GM23338 (cell line): ENCODE results near the gene BANF1. TPM values are rescaled to one million over a fixed set of nuclear protein-coding genes. Genes with fewer than 3 reads are reported as not detected.

ENCODE experiments used
- ATAC-seq: fragments of 200-7000 bp; cut with Tn5 transposase; 3 replicates; pipeline ENCODE4 v1.9.1; 2020
- DNase-seq: peaks from one replicate; pipeline ENCODE4 v3.0.0-alpha.2; 2015; ENCODE audit warnings: low spot score
- H2AFZ ChIP-seq: fragments of 200-600 bp; sonication (generic); 2 replicates; pipeline ENCODE4 v1.8.0; 2016; ENCODE audit warnings: antibody characterized with exemption, mild to moderate bottlenecking, moderate library complexity
- H3F3A ChIP-seq: fragments of 200-600 bp; sonication (generic); replicated peaks from 2 replicates; pipeline ENCODE4 v1.8.0; 2017; ENCODE audit warnings: antibody characterized with exemption, mixed run types, low read depth
- H3K27ac ChIP-seq: fragments of 200-600 bp; sonication (generic); 2 replicates; pipeline ENCODE4 v1.6.1; 2016; ENCODE audit warnings: low read depth
- H3K27me3 ChIP-seq: fragments of 200-600 bp; sonication (generic); 2 replicates; pipeline ENCODE4 v1.8.0; 2016; ENCODE audit warnings: mild to moderate bottlenecking, mixed run types, moderate library complexity; ENCODE audit not compliant: insufficient read depth
- H3K36me3 ChIP-seq: fragments of 200-600 bp; sonication (generic); 2 replicates; pipeline ENCODE4 v1.8.0; 2016; ENCODE audit warnings: mild to moderate bottlenecking; ENCODE audit not compliant: insufficient read depth
- H3K4me1 ChIP-seq: fragments of 200-600 bp; sonication (generic); 2 replicates; pipeline ENCODE4 v1.8.0; 2016; ENCODE audit warnings: mild to moderate bottlenecking, moderate library complexity; ENCODE audit not compliant: insufficient read depth
- H3K4me2 ChIP-seq: fragments of 200-600 bp; sonication (generic); 2 replicates; pipeline ENCODE4 v1.7.1; 2017; ENCODE audit warnings: mixed run types
- H3K4me3 ChIP-seq: fragments of 200-600 bp; sonication (generic); 2 replicates; pipeline ENCODE4 v1.6.1; 2016; ENCODE audit warnings: mixed run types
- H3K79me2 ChIP-seq: fragments of 200-600 bp; sonication (generic); replicated peaks from 2 replicates; pipeline ENCODE4 v1.8.0; 2017; ENCODE audit warnings: mild to moderate bottlenecking; ENCODE audit not compliant: insufficient read depth
- H3K9me2 ChIP-seq: fragments of 200-600 bp; sonication (generic); 2 replicates; pipeline ENCODE4 v1.8.0; 2017; ENCODE audit not compliant: insufficient read depth
- H4K20me1 ChIP-seq: fragments of 200-600 bp; sonication (generic); replicated peaks from 2 replicates; pipeline ENCODE4 v1.8.0; 2017; ENCODE audit warnings: mild to moderate bottlenecking; ENCODE audit not compliant: insufficient read depth
- H3K27ac Mint-ChIP-seq: 2 replicates; pipeline ENCODE4 v1.8.0; 2020; ENCODE audit warnings: inconsistent platforms, mild to moderate bottlenecking, moderate library complexity, mixed read lengths
- H3K27me3 Mint-ChIP-seq: 3 replicates; pipeline ENCODE4 v1.8.0; 2022; ENCODE audit warnings: low read depth, mild to moderate bottlenecking, moderate library complexity, mixed read lengths, inconsistent platforms; ENCODE audit not compliant: insufficient read depth, poor library complexity
- H3K36me3 Mint-ChIP-seq: 3 replicates; pipeline ENCODE4 v1.8.0; 2021; ENCODE audit warnings: low read depth, mild to moderate bottlenecking, inconsistent platforms, moderate library complexity, mixed read lengths
- H3K4me1 Mint-ChIP-seq: 3 replicates; pipeline ENCODE4 v1.8.0; 2020; ENCODE audit warnings: mild to moderate bottlenecking, inconsistent platforms, mixed read lengths
- H3K4me3 Mint-ChIP-seq: 3 replicates; pipeline ENCODE4 v1.8.0; 2021; ENCODE audit warnings: moderate library complexity, mild to moderate bottlenecking, inconsistent platforms, mixed read lengths
- H3K9me3 Mint-ChIP-seq: 3 replicates; pipeline ENCODE4 v1.8.0; 2020; ENCODE audit warnings: moderate library complexity, mild to moderate bottlenecking, inconsistent platforms, mixed read lengths
- CREB1 ChIP-seq: fragments of 250-450 bp; sonication (Bioruptor Pico); IDR thresholded peaks from 2 replicates; pipeline ENCODE4 v1.5.0; 2020; ENCODE audit warnings: low read depth, mild to moderate bottlenecking, moderate library complexity
- EZH2 ChIP-seq: fragments of 200-600 bp; sonication (generic); IDR thresholded peaks from one replicate; pipeline ENCODE4 v1.8.0; 2017; ENCODE audit warnings: antibody characterized with exemption, mild to moderate bottlenecking, low read depth; ENCODE audit not compliant: unreplicated experiment
- EZH2phosphoT487 ChIP-seq: fragments of 200-600 bp; sonication (generic); IDR thresholded peaks from one replicate; pipeline ENCODE4 v1.8.1; 2018; ENCODE audit warnings: antibody characterized with exemption; ENCODE audit not compliant: unreplicated experiment
- JUNB ChIP-seq: IDR thresholded peaks from one replicate; pipeline ENCODE4 v1.6.1; 2016; ENCODE audit warnings: antibody characterized with exemption; ENCODE audit not compliant: unreplicated experiment
- POLR2AphosphoS5 ChIP-seq: IDR thresholded peaks from 2 replicates; pipeline ENCODE4 v1.6.1; 2016; ENCODE audit warnings: antibody characterized with exemption, low read depth
- polyA plus RNA-seq: library from polyadenylated mRNA; unstranded; fragments of >200 nt; fragmentation: Nextera tagmentation; extraction: Ambion mirVana; gene quantifications from 2 replicates; pipeline ENCODE4 v1.2.1, GENCODE V29; 2016
- total RNA-seq: library from RNA; depleted of rRNA; stranded (reverse); fragments of >200 nt; shearing (Covaris generic); gene quantifications from 2 replicates; pipeline ENCODE4 v1.2.3, GENCODE V29; 2014
- TF ChIP-seq, protein P1 (sequence below), 2 experiments: fragments of 200-600 bp in 1 of 2; sonication (generic) in 1 of 2; conservative IDR thresholded peaks; 2 replicates each; pipeline versions ENCODE4 v1.5.1 to v1.6.1; 2016 to 2017; ENCODE audit warnings: antibody characterized with exemption in 2 of 2, low read depth in 2 of 2, mild to moderate bottlenecking in 2 of 2, moderate library complexity in 1 of 2
- TF ChIP-seq, protein P2 (sequence below): fragments of 250-450 bp; sonication (Bioruptor Pico); IDR thresholded peaks from 2 replicates; pipeline ENCODE4 v1.5.0; 2020; ENCODE audit warnings: mild to moderate bottlenecking, moderate library complexity

Gene BANF1
- total and polyA plus RNA-seq, 2 experiments from 2014 or later = 58.2 to 765 TPM

DNA sequence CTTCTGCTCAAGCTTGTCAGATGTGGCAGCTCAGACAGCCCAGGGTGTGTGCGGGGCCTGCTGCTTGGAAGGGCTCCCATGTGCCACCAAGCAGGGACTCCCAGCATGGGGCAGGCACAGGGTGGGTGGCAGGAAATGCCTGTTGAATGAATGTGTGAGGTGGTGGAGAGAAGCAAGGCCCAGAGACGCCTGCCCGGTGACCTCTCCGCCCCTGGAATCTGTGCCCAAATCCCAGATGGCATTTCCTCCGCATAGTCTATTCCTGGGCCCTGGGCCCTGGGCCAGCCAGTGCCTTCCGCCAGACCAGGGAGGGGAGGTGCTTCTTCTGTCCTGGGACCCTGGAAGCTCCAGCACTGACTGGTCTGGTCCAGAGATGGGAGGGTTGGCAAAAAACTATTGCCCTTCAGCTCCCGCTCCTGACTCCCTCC is 13.2 kb downstream of the BANF1 start (continued):
- TF ChIP-seq, protein P1, sequence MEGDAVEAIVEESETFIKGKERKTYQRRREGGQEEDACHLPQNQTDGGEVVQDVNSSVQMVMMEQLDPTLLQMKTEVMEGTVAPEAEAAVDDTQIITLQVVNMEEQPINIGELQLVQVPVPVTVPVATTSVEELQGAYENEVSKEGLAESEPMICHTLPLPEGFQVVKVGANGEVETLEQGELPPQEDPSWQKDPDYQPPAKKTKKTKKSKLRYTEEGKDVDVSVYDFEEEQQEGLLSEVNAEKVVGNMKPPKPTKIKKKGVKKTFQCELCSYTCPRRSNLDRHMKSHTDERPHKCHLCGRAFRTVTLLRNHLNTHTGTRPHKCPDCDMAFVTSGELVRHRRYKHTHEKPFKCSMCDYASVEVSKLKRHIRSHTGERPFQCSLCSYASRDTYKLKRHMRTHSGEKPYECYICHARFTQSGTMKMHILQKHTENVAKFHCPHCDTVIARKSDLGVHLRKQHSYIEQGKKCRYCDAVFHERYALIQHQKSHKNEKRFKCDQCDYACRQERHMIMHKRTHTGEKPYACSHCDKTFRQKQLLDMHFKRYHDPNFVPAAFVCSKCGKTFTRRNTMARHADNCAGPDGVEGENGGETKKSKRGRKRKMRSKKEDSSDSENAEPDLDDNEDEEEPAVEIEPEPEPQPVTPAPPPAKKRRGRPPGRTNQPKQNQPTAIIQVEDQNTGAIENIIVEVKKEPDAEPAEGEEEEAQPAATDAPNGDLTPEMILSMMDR (conservative IDR thresholded peaks at IDR 0.05; ENCODE audit: low read depth in 2 of 2) = no peak

DNA sequence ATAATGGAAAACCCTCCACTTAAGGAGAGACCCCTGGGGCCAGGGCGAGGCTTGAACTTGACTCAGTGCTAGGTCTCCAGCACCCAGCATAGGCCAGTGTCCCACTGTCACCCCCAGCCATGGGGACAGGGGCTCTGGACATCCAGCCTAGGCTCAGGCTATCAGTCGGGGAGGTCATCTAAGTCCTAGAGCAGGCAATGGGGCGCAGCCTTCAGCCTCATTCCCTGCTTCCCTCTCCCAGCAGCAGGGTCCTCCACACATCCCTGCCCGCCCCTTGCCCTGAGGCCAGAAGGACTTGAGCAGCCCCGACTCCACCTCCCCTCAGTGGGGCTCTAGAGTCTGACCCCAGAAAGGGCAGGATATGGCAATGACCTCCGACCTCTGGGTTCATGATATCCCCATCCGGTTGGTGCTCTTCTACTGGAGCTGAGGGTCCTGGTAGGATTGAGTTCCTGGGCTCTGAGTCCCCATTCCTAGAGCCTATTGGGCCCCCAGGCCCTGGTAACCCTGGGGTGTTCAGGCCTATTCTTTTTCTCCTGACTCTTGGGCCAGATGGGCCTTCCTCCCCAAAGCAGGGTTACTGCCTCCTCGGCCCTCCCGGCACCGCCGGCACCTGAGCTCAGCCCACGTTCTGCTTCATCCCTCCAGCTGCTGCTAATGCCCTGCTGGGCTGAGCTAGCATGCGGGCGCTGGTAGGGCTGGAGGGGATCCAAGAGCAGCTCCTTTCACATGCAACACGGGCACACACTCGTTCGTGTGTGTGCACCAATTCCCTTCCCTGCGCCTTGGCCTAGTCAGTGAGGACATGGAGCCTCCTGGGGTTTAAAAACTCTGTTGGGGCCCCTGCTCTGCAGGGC is 13.9 kb downstream of the BANF1 start:
- H3K4me3 Mint-ChIP-seq = no peak overlapping the region
- H3K36me3 ChIP-seq = no peaks in the 10 kb centered on the region
- no peaks in the 10 kb centered on the region for H3K4me1 ChIP-seq
- no peaks in the 10 kb centered on the region for H3K9me2 ChIP-seq
- H3K79me2 ChIP-seq = no peaks in the 10 kb centered on the region
- H3K4me3 ChIP-seq = no peak overlapping the region
- ATAC-seq (no peak), DNase-seq (no peak)
- no peak for TF ChIP-seq EZH2phosphoT487
- TF ChIP-seq POLR2AphosphoS5 = no peak
- TF ChIP-seq CREB1 (CRISPR knock-in tag) = no peak
- no peak for TF ChIP-seq JUNB
- TF ChIP-seq, protein P2, sequence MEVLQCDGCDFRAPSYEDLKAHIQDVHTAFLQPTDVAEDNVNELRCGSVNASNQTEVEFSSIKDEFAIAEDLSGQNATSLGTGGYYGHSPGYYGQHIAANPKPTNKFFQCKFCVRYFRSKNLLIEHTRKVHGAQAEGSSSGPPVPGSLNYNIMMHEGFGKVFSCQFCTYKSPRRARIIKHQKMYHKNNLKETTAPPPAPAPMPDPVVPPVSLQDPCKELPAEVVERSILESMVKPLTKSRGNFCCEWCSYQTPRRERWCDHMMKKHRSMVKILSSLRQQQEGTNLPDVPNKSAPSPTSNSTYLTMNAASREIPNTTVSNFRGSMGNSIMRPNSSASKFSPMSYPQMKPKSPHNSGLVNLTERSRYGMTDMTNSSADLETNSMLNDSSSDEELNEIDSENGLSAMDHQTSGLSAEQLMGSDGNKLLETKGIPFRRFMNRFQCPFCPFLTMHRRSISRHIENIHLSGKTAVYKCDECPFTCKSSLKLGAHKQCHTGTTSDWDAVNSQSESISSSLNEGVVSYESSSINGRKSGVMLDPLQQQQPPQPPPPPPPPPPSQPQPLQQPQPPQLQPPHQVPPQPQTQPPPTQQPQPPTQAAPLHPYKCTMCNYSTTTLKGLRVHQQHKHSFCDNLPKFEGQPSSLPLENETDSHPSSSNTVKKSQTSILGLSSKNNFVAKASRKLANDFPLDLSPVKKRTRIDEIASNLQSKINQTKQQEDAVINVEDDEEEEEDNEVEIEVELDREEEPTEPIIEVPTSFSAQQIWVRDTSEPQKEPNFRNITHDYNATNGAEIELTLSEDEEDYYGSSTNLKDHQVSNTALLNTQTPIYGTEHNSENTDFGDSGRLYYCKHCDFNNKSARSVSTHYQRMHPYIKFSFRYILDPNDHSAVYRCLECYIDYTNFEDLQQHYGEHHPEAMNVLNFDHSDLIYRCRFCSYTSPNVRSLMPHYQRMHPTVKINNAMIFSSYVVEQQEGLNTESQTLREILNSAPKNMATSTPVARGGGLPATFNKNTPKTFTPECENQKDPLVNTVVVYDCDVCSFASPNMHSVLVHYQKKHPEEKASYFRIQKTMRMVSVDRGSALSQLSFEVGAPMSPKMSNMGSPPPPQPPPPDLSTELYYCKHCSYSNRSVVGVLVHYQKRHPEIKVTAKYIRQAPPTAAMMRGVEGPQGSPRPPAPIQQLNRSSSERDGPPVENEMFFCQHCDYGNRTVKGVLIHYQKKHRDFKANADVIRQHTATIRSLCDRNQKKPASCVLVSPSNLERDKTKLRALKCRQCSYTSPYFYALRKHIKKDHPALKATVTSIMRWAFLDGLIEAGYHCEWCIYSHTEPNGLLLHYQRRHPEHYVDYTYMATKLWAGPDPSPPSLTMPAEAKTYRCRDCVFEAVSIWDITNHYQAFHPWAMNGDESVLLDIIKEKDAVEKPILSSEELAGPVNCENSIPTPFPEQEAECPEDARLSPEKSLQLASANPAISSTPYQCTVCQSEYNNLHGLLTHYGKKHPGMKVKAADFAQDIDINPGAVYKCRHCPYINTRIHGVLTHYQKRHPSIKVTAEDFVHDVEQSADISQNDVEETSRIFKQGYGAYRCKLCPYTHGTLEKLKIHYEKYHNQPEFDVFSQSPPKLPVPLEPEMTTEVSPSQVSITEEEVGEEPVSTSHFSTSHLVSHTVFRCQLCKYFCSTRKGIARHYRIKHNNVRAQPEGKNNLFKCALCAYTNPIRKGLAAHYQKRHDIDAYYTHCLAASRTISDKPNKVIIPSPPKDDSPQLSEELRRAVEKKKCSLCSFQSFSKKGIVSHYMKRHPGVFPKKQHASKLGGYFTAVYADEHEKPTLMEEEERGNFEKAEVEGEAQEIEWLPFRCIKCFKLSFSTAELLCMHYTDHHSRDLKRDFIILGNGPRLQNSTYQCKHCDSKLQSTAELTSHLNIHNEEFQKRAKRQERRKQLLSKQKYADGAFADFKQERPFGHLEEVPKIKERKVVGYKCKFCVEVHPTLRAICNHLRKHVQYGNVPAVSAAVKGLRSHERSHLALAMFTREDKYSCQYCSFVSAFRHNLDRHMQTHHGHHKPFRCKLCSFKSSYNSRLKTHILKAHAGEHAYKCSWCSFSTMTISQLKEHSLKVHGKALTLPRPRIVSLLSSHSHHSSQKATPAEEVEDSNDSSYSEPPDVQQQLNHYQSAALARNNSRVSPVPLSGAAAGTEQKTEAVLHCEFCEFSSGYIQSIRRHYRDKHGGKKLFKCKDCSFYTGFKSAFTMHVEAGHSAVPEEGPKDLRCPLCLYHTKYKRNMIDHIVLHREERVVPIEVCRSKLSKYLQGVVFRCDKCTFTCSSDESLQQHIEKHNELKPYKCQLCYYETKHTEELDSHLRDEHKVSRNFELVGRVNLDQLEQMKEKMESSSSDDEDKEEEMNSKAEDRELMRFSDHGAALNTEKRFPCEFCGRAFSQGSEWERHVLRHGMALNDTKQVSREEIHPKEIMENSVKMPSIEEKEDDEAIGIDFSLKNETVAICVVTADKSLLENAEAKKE (CRISPR knock-in tag) = no peak
- TF ChIP-seq EZH2 = no peak
- peaks cover 13% of the 10 kb centered on the region for H3K27me3 Mint-ChIP-seq
- H2AFZ ChIP-seq = no peak overlapping the region
- no peaks in the 10 kb centered on the region for H3K36me3 Mint-ChIP-seq
- H3K4me1 Mint-ChIP-seq = no peaks in the 10 kb centered on the region
- no peaks in the 10 kb centered on the region for H4K20me1 ChIP-seq
- no peaks in the 10 kb centered on the region for H3K9me3 Mint-ChIP-seq
- H3K4me2 ChIP-seq = no peak overlapping the region
- no peak overlapping the region for H3K27ac ChIP-seq
- 0 out of 2 replicates have a peak, but pooled peaks cover 3% of the 10 kb centered on the region for H3F3A ChIP-seq
- H3K27ac Mint-ChIP-seq = no peak overlapping the region
- H3K27me3 ChIP-seq = peaks cover 18% of the 10 kb centered on the region
